Measurements from ENCODE around the gene TBC1D2. TPM values are rescaled to one million over a fixed set of nuclear protein-coding genes. Genes with fewer than 3 reads are reported as not detected.

Gene TBC1D2
- total RNA-seq, 2 experiments from 2014 or later, result 3.1 to 5.5 TPM

DNA sequence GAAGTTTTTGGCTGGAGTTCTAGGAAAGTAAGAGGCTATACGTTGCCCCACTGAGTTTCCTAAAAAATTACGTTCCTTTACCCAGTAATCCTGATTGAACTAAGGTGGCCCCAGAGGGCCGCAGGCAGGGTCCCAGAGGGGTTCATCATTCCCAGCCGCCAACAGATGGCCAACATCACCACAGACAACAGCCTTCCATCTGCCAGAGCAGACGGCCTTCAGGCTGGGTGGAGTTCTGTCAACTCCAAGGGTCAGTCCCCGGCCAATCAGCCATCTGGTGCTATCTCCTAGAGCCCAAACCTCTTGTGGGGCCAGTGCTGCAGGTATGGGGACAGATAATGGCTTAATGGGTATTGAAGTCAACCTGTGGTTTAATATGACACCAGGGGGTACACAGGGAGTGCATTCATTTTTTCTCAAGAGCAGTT, 30.4 kb downstream of the TBC1D2 start:
- no peaks in the 10 kb centered on the region for H3K36me3 ChIP-seq (ENCODE audit: insufficient read depth, low read length)
- no peak overlapping the region for H3K4me3 ChIP-seq (ENCODE audit: low read depth, low read length, poor library complexity, severe bottlenecking)
- H3K4me2 ChIP-seq (ENCODE audit: low read length), result no peak overlapping the region
- no peaks in the 10 kb centered on the region for H3K9me3 ChIP-seq (ENCODE audit: low read length)
- no peaks in the 10 kb centered on the region for H3K9me2 ChIP-seq (ENCODE audit: insufficient read depth, low read length)
- no peaks in the 10 kb centered on the region for H4K20me1 ChIP-seq (ENCODE audit: insufficient read depth, low read length)
- no TSS peak for BruUV-seq (replicated peaks)
- no peak for TF ChIP-seq CTCF (conservative IDR thresholded peaks at IDR 0.05; ENCODE audit: low read length)
- TF ChIP-seq EZH2phosphoT487 (IDR thresholded peaks at IDR 0.05; ENCODE audit: borderline replicate concordance, low read depth, low read length), result no peak
- CTCF ChIA-PET (ENCODE audit: unreplicated experiment), result no interaction called here
- POLR2A ChIA-PET, result interaction anchor here (0.6 kb wide), 1 partner anchor 32 kb away, joined by 9 read pairs; no protein-coding TSS in a partner anchor
- H3K79me2 ChIP-seq (ENCODE audit: insufficient read depth, low read depth, low read length), result no peaks in the 10 kb centered on the region
- intact Hi-C loops (cut with micrococcal nuclease; ENCODE audit: unreplicated experiment), result no loop called here
- H3K27ac ChIP-seq (ENCODE audit: low read depth, low read length, poor library complexity, severe bottlenecking), result no peak overlapping the region
- H2AFZ ChIP-seq (ENCODE audit: low read length), result no peak overlapping the region
- no peaks in the 10 kb centered on the region for H3K4me1 ChIP-seq (ENCODE audit: insufficient read depth, low read length, poor library complexity, severe bottlenecking)
- DNase-seq (ENCODE audit: low spot score), result no peak

GRCh38 chr9:98222885-98223691, 32.4 kb downstream of the TBC1D2 start:
- Histone ChIP-seq H3K4me2 (ENCODE audit: low read length) (no peak overlapping the region), H4K20me1 (ENCODE audit: insufficient read depth, low read length) (no peaks in the 10 kb centered on the region), H3K36me3 (ENCODE audit: insufficient read depth, low read length) (no peaks in the 10 kb centered on the region), H2AFZ (ENCODE audit: low read length) (no peak overlapping the region), H3K79me2 (ENCODE audit: insufficient read depth, low read depth, low read length) (no peaks in the 10 kb centered on the region), H3K4me1 (ENCODE audit: insufficient read depth, low read length, poor library complexity, severe bottlenecking) (no peaks in the 10 kb centered on the region), H3K4me3 (ENCODE audit: low read depth, low read length, poor library complexity, severe bottlenecking) (no peak overlapping the region), H3K9me2 (ENCODE audit: insufficient read depth, low read length) (no peaks in the 10 kb centered on the region), H3K9me3 (ENCODE audit: low read length) (no peaks in the 10 kb centered on the region), H3K27ac (ENCODE audit: low read depth, low read length, poor library complexity, severe bottlenecking) (no peak overlapping the region)
- no TSS peak for BruUV-seq (replicated peaks)
- POLR2A ChIA-PET, result interaction anchor here (1.4 kb wide), 1 partner anchor 10 kb away, joined by 5 read pairs; no protein-coding TSS in a partner anchor
- no peak for TF ChIP-seq EZH2phosphoT487 (IDR thresholded peaks at IDR 0.05; ENCODE audit: borderline replicate concordance, low read depth, low read length)
- no peak for TF ChIP-seq CTCF (conservative IDR thresholded peaks at IDR 0.05; ENCODE audit: low read length)
- CTCF ChIA-PET (ENCODE audit: unreplicated experiment), result no interaction called here
- DNase-seq (ENCODE audit: low spot score), result no peak
- intact Hi-C loops (cut with micrococcal nuclease; ENCODE audit: unreplicated experiment), result no loop called here

- Histone ChIP-seq H3K4me2 (ENCODE audit: low read length) (no peak overlapping the region), H3K4me3 (ENCODE audit: low read depth, low read length, poor library complexity, severe bottlenecking) (no peak overlapping the region), H3K27ac (ENCODE audit: low read depth, low read length, poor library complexity, severe bottlenecking) (no peak overlapping the region), H3K36me3 (ENCODE audit: insufficient read depth, low read length) (no peaks in the 10 kb centered on the region), H3K4me1 (ENCODE audit: insufficient read depth, low read length, poor library complexity, severe bottlenecking) (no peaks in the 10 kb centered on the region), H3K9me3 (ENCODE audit: low read length) (no peaks in the 10 kb centered on the region), H2AFZ (ENCODE audit: low read length) (no peak overlapping the region), H4K20me1 (ENCODE audit: insufficient read depth, low read length) (no peaks in the 10 kb centered on the region), H3K9me2 (ENCODE audit: insufficient read depth, low read length) (no peaks in the 10 kb centered on the region), H3K79me2 (ENCODE audit: insufficient read depth, low read depth, low read length) (no peaks in the 10 kb centered on the region)
- ChIA-PET POLR2A (no interaction called here), CTCF (ENCODE audit: unreplicated experiment) (no interaction called here)
- no peak for TF ChIP-seq CTCF (conservative IDR thresholded peaks at IDR 0.05; ENCODE audit: low read length)
- no peak for TF ChIP-seq EZH2phosphoT487 (IDR thresholded peaks at IDR 0.05; ENCODE audit: borderline replicate concordance, low read depth, low read length)
- intact Hi-C loops (cut with micrococcal nuclease; ENCODE audit: unreplicated experiment), result no loop called here
- BruUV-seq (replicated peaks), result no TSS peak
- DNase-seq (ENCODE audit: low spot score), result no peak
These were observed 34.5 kb downstream of the TBC1D2 start for GRCh38 chr9:98220911-98221310.
